Hepatocyte (in vitro differentiated cells): ENCODE data around the gene PIGP. TPM values are rescaled to one million over a fixed set of nuclear protein-coding genes. Genes with fewer than 3 reads are reported as not detected.

Source experiments
- DNase-seq: peaks from one replicate; pipeline ENCODE4 v3.0.0-alpha.2; 2016; ENCODE audit warnings: low spot score
- H2AFZ ChIP-seq: fragments of 200-600 bp; sonication (generic); 2 replicates; pipeline ENCODE4 v1.6.0; 2016; ENCODE audit warnings: antibody characterized with exemption, mild to moderate bottlenecking
- H3K27ac ChIP-seq: fragments of 200-600 bp; sonication (generic); 2 replicates; pipeline ENCODE4 v1.5.1; 2016; ENCODE audit warnings: mild to moderate bottlenecking
- H3K27me3 ChIP-seq: fragments of 200-600 bp; sonication (generic); 2 replicates; pipeline ENCODE4 v1.6.1; 2016
- H3K36me3 ChIP-seq: fragments of 200-600 bp; sonication (generic); replicated peaks from 2 replicates; pipeline ENCODE4 v1.5.1; 2016; ENCODE audit warnings: low read depth; ENCODE audit not compliant: insufficient read depth
- H3K4me1 ChIP-seq: fragments of 200-600 bp; sonication (generic); 2 replicates; pipeline ENCODE4 v1.5.1; 2016; ENCODE audit warnings: mild to moderate bottlenecking, moderate library complexity; ENCODE audit not compliant: insufficient read depth
- H3K4me2 ChIP-seq: fragments of 200-600 bp; sonication (generic); 2 replicates; pipeline ENCODE4 v1.6.0; 2016
- H3K4me3 ChIP-seq: fragments of 200-600 bp; sonication (generic); 2 replicates; pipeline ENCODE4 v1.5.1; 2016; ENCODE audit warnings: mild to moderate bottlenecking
- H3K79me2 ChIP-seq: fragments of 200-600 bp; sonication (generic); 2 replicates; pipeline ENCODE4 v1.6.0; 2017; ENCODE audit warnings: mild to moderate bottlenecking
- H3K9me2 ChIP-seq: fragments of 200-600 bp; sonication (generic); replicated peaks from 2 replicates; pipeline ENCODE4 v1.6.0; 2017; ENCODE audit warnings: mild to moderate bottlenecking; ENCODE audit not compliant: insufficient read depth
- H3K9me3 ChIP-seq: fragments of 200-600 bp; sonication (generic); 2 replicates; pipeline ENCODE4 v1.5.1; 2016; ENCODE audit warnings: low read depth, mild to moderate bottlenecking
- H4K20me1 ChIP-seq: fragments of 200-600 bp; sonication (generic); 2 replicates; pipeline ENCODE4 v1.6.0; 2016; ENCODE audit warnings: mild to moderate bottlenecking; ENCODE audit not compliant: insufficient read depth, poor library complexity, severe bottlenecking
- CTCF ChIP-seq: fragments of 200-600 bp; sonication (generic); IDR thresholded peaks from 2 replicates; pipeline ENCODE4 v1.5.1; 2016; ENCODE audit warnings: antibody characterized with exemption, mild to moderate bottlenecking; ENCODE audit not compliant: poor library complexity
- EZH2 ChIP-seq: fragments of 200-600 bp; sonication (generic); IDR thresholded peaks from 2 replicates; pipeline ENCODE4 v1.6.1; 2016; ENCODE audit warnings: antibody characterized with exemption, mild to moderate bottlenecking, borderline replicate concordance
- EZH2phosphoT487 ChIP-seq: fragments of 200-600 bp; sonication (generic); IDR thresholded peaks from one replicate; pipeline ENCODE4 v1.6.1; 2018; ENCODE audit warnings: antibody characterized with exemption, mild to moderate bottlenecking, low read depth, moderate library complexity; ENCODE audit not compliant: unreplicated experiment, severe bottlenecking
- WGBS: methylation state at CpG from one replicate; pipeline ENCODE4 v1.1.6; 2016; ENCODE audit warnings: low lambda C conversion rate; ENCODE audit errors: missing lambda C conversion rate; 5-methylcytosine and 5-hydroxymethylcytosine counted together
- polyA plus RNA-seq: library from polyadenylated mRNA; unstranded; fragments of >200 nt; fragmentation: Nextera tagmentation; extraction: Ambion mirVana; gene quantifications from 2 replicates; pipeline ENCODE4 v1.2.1, GENCODE V29; 2016
- total RNA-seq: library from RNA; depleted of rRNA; stranded (reverse); fragments of >200 nt; gene quantifications from 2 replicates; pipeline ENCODE4 v1.2.3, GENCODE V29; 2014

Gene PIGP
- total and polyA plus RNA-seq, 2 experiments from 2014 or later, result 23.3 to 39.9 TPM

GRCh38 chr21:37043818-37044217 is 29.1 kb downstream of the PIGP start:
- Histone ChIP-seq H3K4me2 (no peak overlapping the region), H3K4me1 (no peaks in the 10 kb centered on the region), H3K4me3 (no peak overlapping the region), H4K20me1 (no peaks in the 10 kb centered on the region), H3K79me2 (no peaks in the 10 kb centered on the region), H3K9me3 (no peaks in the 10 kb centered on the region), H3K27ac (no peak overlapping the region), H2AFZ (no peak overlapping the region), H3K27me3 (no peaks in the 10 kb centered on the region), H3K9me2 (no peaks in the 10 kb centered on the region), H3K36me3 (no peaks in the 10 kb centered on the region)
- 95% methylated on average over 5 of the region's 6 CpGs for WGBS
- TF ChIP-seq CTCF (no peak), EZH2phosphoT487 (no peak), EZH2 (no peak)
- no peak for DNase-seq

DNA sequence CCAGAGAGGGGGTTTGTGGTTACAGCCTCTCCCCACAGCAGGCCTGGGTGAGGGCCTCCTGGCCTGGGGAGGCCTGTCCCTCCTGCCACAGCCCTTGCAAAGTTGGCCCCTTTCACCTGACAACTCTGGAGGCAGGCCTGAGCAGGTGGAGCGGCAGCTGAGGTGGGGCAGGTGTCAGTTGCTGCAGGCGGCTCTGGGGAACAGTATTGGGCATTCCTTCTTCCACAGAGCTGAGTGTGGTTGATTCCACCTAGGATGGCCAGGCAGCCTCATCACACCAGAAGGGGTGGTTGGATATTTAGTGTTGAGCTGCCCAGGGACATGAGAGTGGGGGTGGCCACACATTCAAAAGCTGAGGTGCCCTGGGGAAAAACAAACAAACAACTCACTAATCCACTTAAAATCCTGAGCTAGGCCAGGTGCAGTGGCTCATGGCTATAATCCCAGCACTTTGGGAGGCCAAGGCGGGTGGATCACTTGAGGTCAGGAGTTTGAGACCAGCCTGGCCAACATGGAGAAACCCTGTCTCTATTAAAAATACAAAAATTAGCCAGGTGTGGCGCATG is 31.1 kb downstream of the PIGP start:
- H2AFZ ChIP-seq, result no peak overlapping the region
- no peaks in the 10 kb centered on the region for H3K9me3 ChIP-seq
- DNase-seq, result no peak
- H3K79me2 ChIP-seq, result no peaks in the 10 kb centered on the region
- no peaks in the 10 kb centered on the region for H3K4me1 ChIP-seq
- no peak overlapping the region for H3K4me2 ChIP-seq
- H3K27me3 ChIP-seq, result no peaks in the 10 kb centered on the region
- H3K27ac ChIP-seq, result no peak overlapping the region
- no peaks in the 10 kb centered on the region for H3K9me2 ChIP-seq
- H4K20me1 ChIP-seq, result no peaks in the 10 kb centered on the region
- 86% methylated on average over 4 of the region's 4 CpGs for WGBS
- no peak overlapping the region for H3K4me3 ChIP-seq
- no peaks in the 10 kb centered on the region for H3K36me3 ChIP-seq
- TF ChIP-seq CTCF (no peak), EZH2phosphoT487 (no peak), EZH2 (no peak)

DNA sequence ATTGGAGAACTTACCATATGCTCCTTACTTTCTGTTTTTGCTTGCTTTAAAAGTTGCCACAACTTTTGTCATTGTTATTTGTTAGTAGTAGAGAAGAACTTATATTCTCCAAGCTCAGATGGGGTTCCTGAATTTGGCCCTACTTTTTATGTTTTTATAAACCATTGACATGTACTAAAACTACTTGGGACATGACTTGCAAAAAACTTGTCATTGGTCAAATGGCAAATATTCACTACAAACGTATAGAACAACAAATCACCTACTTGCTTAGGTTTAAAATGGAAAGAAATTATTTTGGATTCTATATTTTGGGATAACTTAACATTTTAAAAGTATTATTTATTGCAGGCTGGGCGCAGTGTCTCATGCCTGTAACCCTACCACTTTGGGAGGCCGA is 32.7 kb downstream of the PIGP start:
- no peak for DNase-seq
- no peaks in the 10 kb centered on the region for H3K27me3 ChIP-seq
- no peaks in the 10 kb centered on the region for H3K9me3 ChIP-seq
- H3K9me2 ChIP-seq, result no peaks in the 10 kb centered on the region
- TF ChIP-seq EZH2phosphoT487 (no peak), EZH2 (no peak), CTCF (no peak)
- no peak overlapping the region for H3K4me2 ChIP-seq
- H3K4me3 ChIP-seq, result no peak overlapping the region
- H4K20me1 ChIP-seq, result no peaks in the 10 kb centered on the region
- no peaks in the 10 kb centered on the region for H3K79me2 ChIP-seq
- no peak overlapping the region for H2AFZ ChIP-seq
- no peak overlapping the region for H3K27ac ChIP-seq
- WGBS, result 99% methylated on average over 3 of the region's 3 CpGs
- H3K4me1 ChIP-seq, result no peaks in the 10 kb centered on the region
- H3K36me3 ChIP-seq, result no peaks in the 10 kb centered on the region
